ENCODE data around the gene SPTBN1.

DNA sequence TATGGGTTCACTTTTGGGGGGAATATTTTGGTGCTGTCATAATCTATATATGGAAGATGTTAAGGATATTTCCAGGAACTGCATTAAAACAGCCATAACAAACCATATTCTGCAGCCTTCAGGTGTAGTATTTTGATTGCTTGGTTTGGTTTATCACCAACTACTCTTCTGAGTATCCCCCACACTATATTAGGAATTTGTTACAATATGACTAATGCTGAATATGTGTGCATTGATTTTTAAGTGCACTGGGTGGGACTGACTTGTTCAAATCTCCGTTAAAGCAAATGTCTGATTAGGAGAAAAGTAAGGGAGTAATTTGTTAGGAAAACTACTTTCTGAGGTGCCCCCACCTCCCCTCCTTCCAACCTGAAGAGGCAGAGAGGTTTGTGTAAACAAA, 47.7 kb downstream of the SPTBN1 start:
- TF ChIP-seq, protein P1, sequence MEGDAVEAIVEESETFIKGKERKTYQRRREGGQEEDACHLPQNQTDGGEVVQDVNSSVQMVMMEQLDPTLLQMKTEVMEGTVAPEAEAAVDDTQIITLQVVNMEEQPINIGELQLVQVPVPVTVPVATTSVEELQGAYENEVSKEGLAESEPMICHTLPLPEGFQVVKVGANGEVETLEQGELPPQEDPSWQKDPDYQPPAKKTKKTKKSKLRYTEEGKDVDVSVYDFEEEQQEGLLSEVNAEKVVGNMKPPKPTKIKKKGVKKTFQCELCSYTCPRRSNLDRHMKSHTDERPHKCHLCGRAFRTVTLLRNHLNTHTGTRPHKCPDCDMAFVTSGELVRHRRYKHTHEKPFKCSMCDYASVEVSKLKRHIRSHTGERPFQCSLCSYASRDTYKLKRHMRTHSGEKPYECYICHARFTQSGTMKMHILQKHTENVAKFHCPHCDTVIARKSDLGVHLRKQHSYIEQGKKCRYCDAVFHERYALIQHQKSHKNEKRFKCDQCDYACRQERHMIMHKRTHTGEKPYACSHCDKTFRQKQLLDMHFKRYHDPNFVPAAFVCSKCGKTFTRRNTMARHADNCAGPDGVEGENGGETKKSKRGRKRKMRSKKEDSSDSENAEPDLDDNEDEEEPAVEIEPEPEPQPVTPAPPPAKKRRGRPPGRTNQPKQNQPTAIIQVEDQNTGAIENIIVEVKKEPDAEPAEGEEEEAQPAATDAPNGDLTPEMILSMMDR (IDR thresholded peaks at IDR 0.05; ENCODE audit: low read length): no peak
- no peak for TF ChIP-seq EZH2 (IDR thresholded peaks at IDR 0.05; ENCODE audit: borderline replicate concordance, low read length)

Data from OCI-LY1 (cell line).